Measurements from ENCODE around the gene PAWR. TPM values are rescaled to one million over a fixed set of nuclear protein-coding genes. Genes with fewer than 3 reads are reported as not detected.

Gene PAWR
- total and polyA plus RNA-seq, 4 donors: 6.8 to 119 (median 56.4) TPM

DNA sequence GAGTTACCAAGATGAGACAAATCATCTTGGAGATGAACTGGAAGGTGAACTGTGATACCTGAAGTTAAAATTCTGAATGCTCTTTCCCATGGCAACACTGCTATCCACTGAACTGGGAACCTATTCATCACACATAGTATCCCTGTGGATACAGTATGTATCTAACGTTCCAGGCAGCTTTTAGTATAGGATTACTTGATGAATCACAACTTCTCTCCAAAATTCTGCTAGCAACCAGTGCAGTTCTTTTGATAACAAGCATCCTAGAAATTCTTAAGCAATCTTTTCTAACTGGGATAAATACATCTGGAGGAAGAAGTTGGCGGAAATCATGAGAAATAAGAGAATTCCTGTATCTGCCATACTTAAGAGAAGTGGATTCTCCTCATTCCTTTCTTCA, 66.4 kb downstream of the PAWR start:
- Histone ChIP-seq H3K36me3 (ENCODE audit: control insufficient read depth in 4 of 4, insufficient read depth in 4 of 4, low read length in 4 of 4) (peaks cover 0 to 7% (median 3%) of the 10 kb centered on the region in 4 donors), H3K4me3 (no peak overlapping the region), H3K4me1 (ENCODE audit: control insufficient read depth in 5 of 5, insufficient read depth in 5 of 5, low read length in 5 of 5) (peaks cover 0 to 2% (median 0%) of the 10 kb centered on the region in 5 donors), H3K9ac (ENCODE audit: insufficient read depth in 1 of 2, low read length in 2 of 2) (no peak overlapping the region), H3K9me3 (ENCODE audit: control insufficient read depth in 4 of 4, insufficient read depth in 3 of 4, low read length in 3 of 4) (no peaks in the 10 kb centered on the region), H3K27me3 (ENCODE audit: control insufficient read depth in 3 of 3, insufficient read depth in 3 of 3, low read length in 2 of 3) (no peaks in the 10 kb centered on the region), H3K27ac (ENCODE audit: low read depth in 1 of 2, low read length in 1 of 2) (no peak overlapping the region)
- ATAC-seq (ENCODE audit: insufficient read depth, low FRiP score): no peak
- TF ChIP-seq, protein P1, sequence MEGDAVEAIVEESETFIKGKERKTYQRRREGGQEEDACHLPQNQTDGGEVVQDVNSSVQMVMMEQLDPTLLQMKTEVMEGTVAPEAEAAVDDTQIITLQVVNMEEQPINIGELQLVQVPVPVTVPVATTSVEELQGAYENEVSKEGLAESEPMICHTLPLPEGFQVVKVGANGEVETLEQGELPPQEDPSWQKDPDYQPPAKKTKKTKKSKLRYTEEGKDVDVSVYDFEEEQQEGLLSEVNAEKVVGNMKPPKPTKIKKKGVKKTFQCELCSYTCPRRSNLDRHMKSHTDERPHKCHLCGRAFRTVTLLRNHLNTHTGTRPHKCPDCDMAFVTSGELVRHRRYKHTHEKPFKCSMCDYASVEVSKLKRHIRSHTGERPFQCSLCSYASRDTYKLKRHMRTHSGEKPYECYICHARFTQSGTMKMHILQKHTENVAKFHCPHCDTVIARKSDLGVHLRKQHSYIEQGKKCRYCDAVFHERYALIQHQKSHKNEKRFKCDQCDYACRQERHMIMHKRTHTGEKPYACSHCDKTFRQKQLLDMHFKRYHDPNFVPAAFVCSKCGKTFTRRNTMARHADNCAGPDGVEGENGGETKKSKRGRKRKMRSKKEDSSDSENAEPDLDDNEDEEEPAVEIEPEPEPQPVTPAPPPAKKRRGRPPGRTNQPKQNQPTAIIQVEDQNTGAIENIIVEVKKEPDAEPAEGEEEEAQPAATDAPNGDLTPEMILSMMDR (IDR thresholded peaks at IDR 0.05; ENCODE audit: control extremely low read depth, extremely low read depth): no peak
- 85 to 88% methylated on average over 2 of the region's 2 CpGs for WGBS, 2 donors
- no peak for DNase-seq

DNA sequence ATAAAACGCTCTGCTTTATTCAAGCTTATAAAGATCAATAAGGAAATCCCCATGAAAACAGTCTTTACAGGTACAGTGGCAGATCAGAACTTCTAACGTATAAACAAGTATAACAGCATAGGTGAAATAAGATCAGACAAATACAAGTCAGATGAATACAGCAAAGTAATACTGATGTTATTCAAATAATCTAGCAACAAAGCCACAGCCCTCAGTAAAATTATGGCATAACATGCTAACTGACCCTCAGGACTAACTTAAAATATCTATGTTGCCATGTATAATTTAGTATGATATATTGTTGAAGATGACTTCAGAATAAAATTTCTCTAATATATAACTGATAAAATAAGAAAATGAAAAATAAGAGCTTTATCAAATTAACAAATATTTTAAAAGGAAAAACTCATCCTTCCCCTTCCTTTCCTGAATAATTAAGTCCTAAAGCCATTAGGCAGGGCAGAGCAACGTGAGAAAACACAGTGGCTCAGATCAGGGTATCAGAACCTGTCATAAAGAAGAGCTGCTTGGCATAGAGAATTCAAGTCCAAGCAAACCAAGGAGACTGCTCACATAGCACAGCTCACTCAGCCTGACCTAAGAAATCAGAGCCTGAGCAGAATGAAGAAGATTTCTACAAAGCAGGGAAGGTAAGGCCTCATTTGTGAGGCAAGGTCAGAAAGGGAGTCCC, 70.7 kb downstream of the PAWR start:
- Histone ChIP-seq H3K4me1 (ENCODE audit: control insufficient read depth in 5 of 5, insufficient read depth in 5 of 5, low read length in 5 of 5) (peaks cover 0 to 3% (median 0%) of the 10 kb centered on the region in 5 donors), H3K9me3 (ENCODE audit: control insufficient read depth in 4 of 4, insufficient read depth in 3 of 4, low read length in 3 of 4) (peaks cover 0 to 2% (median 0%) of the 10 kb centered on the region in 4 donors), H3K27ac (ENCODE audit: low read depth in 1 of 2, low read length in 1 of 2) (no peak overlapping the region), H3K9ac (ENCODE audit: insufficient read depth in 1 of 2, low read length in 2 of 2) (no peak overlapping the region), H3K4me3 (no peak overlapping the region), H3K27me3 (ENCODE audit: control insufficient read depth in 3 of 3, insufficient read depth in 3 of 3, low read length in 2 of 3) (no peaks in the 10 kb centered on the region), H3K36me3 (ENCODE audit: control insufficient read depth in 4 of 4, insufficient read depth in 4 of 4, low read length in 4 of 4) (peaks cover 0 to 9% (median 4%) of the 10 kb centered on the region in 4 donors)
- no peak for ATAC-seq (ENCODE audit: insufficient read depth, low FRiP score)
- DNase-seq: no peak
- 88 to 89% methylated on average over 3 of the region's 3 CpGs for WGBS, 2 donors
- TF ChIP-seq, protein P1 (IDR thresholded peaks at IDR 0.05; ENCODE audit: control extremely low read depth, extremely low read depth): no peak

DNA sequence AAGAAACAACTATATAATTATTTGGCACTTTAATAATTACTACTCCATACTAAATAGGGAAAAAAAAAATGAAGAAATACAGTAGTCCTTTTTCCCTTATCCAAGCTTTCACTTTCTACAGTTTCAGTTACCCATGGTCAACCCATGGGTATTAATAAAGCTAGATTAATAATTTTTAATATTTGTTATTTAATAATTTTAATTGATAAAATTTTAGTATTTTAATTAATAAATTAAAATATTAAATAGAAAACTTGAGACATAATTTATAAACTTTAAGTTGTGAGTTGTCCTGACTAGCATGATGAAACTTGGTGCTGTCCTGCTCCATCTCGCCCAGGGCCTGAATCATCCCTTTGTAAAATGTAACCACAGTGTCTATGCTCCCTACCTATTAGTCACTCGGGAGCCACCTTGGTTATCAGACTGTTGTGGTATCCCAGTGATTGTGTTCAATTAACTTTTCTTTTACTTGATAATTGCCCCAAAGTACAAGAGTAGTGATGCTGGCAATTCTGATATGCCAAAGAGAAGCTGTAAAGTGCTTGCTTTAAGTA, 71.8 kb downstream of the PAWR start:
- peaks cover 0 to 2% (median 0%) of the 10 kb centered on the region in 4 donors for H3K9me3 ChIP-seq (ENCODE audit: control insufficient read depth in 4 of 4, insufficient read depth in 3 of 4, low read length in 3 of 4)
- H3K9ac ChIP-seq (ENCODE audit: insufficient read depth in 1 of 2, low read length in 2 of 2): no peak overlapping the region
- no peak overlapping the region for H3K27ac ChIP-seq (ENCODE audit: low read depth in 1 of 2, low read length in 1 of 2)
- H3K36me3 ChIP-seq (ENCODE audit: control insufficient read depth in 4 of 4, insufficient read depth in 4 of 4, low read length in 4 of 4): peaks cover 0 to 9% (median 4%) of the 10 kb centered on the region in 4 donors
- H3K4me3 ChIP-seq: no peak overlapping the region
- no peak for ATAC-seq (ENCODE audit: insufficient read depth, low FRiP score)
- H3K4me1 ChIP-seq (ENCODE audit: control insufficient read depth in 5 of 5, insufficient read depth in 5 of 5, low read length in 5 of 5): peaks cover 0 to 3% (median 0%) of the 10 kb centered on the region in 5 donors
- H3K27me3 ChIP-seq (ENCODE audit: control insufficient read depth in 3 of 3, insufficient read depth in 3 of 3, low read length in 2 of 3): no peaks in the 10 kb centered on the region
- DNase-seq: no peak
- WGBS, 2 donors: 95 to 97% methylated on average over 2 of the region's 2 CpGs
- TF ChIP-seq, protein P1 (IDR thresholded peaks at IDR 0.05; ENCODE audit: control extremely low read depth, extremely low read depth): no peak

Data from lung (tissue), 12 donors.